Peyer's patch (tissue), 4 donors: ENCODE results near the gene ADAM15.

ENCODE experiments used
- POLR2A ChIP-seq, 2 donors: fragments of 450-650 bp; IDR thresholded peaks; one replicate each; pipeline ENCODE4 v1.5.1; 2017; ENCODE audit warnings: antibody characterized with exemption in 2 of 2, mild to moderate bottlenecking in 2 of 2, moderate library complexity in 2 of 2
- TF ChIP-seq, protein P1 (sequence below), 6 experiments: fragments of 450-650 bp in 4 of 6; fragments of 200-600 bp in 2 of 6; sonication (generic) in 1 of 6; IDR thresholded peaks; one replicate each; pipeline ENCODE4 v1.5.1; 2017 to 2019; ENCODE audit warnings: antibody characterized with exemption in 6 of 6, mild to moderate bottlenecking in 3 of 6, moderate library complexity in 1 of 6

DNA sequence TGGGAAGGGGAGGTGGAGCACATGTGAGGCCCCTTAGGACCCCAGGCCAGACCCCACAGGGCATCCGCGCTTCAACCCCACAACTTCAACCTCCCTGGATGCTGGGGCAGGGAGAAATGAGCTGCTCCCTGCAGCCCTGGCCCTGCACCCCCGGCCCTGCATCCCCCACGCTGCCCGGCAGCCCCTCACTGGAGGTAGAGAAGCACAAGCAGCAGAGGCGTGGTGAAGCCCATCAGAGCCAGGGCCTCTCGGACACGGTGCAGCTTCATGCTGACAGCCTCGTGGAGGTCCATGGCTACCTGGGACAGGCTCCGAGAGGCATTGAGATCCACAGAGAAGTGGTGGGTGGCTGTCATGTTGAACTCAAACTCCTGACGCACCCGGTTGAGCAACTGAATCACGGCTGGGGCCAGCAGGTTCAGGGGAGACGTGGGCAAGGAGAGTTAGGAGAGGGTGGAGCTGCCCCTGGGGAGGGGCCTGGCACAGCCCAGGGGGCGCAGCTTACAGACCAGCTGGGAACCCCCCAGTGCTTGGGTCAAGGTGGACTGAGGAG, 20.8 kb upstream of the ADAM15 start:
- no peak for TF ChIP-seq POLR2A (IDR thresholded peaks at IDR 0.05)
- TF ChIP-seq, protein P1, sequence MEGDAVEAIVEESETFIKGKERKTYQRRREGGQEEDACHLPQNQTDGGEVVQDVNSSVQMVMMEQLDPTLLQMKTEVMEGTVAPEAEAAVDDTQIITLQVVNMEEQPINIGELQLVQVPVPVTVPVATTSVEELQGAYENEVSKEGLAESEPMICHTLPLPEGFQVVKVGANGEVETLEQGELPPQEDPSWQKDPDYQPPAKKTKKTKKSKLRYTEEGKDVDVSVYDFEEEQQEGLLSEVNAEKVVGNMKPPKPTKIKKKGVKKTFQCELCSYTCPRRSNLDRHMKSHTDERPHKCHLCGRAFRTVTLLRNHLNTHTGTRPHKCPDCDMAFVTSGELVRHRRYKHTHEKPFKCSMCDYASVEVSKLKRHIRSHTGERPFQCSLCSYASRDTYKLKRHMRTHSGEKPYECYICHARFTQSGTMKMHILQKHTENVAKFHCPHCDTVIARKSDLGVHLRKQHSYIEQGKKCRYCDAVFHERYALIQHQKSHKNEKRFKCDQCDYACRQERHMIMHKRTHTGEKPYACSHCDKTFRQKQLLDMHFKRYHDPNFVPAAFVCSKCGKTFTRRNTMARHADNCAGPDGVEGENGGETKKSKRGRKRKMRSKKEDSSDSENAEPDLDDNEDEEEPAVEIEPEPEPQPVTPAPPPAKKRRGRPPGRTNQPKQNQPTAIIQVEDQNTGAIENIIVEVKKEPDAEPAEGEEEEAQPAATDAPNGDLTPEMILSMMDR (IDR thresholded peaks at IDR 0.05), result no peak
